IMR-90 (cell line): Measurements from ENCODE around the gene SCARF2.

ENCODE experiments used
- CEBPB ChIP-seq: IDR thresholded peaks from 2 replicates; pipeline ENCODE4 v1.6.1; 2012; ENCODE audit warnings: low read depth, low read length, improper control_type of control experiment
- CTCF ChIP-seq: conservative IDR thresholded peaks from 2 replicates; pipeline ENCODE4 v1.5.1; 2012; ENCODE audit warnings: mild to moderate bottlenecking, low read depth, low read length, improper control_type of control experiment
- FOS ChIP-seq: fragments of 150-350 bp; IDR thresholded peaks from 2 replicates; pipeline ENCODE4 v1.6.1; 2016; ENCODE audit warnings: low read depth, low read length
- MAZ ChIP-seq: IDR thresholded peaks from 2 replicates; pipeline ENCODE4 v1.6.1; 2012; ENCODE audit warnings: low read depth, mild to moderate bottlenecking, low read length, improper control_type of control experiment, moderate library complexity, borderline replicate concordance
- MXI1 ChIP-seq: IDR thresholded peaks from 2 replicates; pipeline ENCODE4 v1.6.1; 2012; ENCODE audit warnings: low read depth, mild to moderate bottlenecking, low read length, moderate library complexity, borderline replicate concordance
- POLR2A ChIP-seq: IDR thresholded peaks from 2 replicates; pipeline ENCODE4 v1.6.1; 2012; ENCODE audit warnings: mild to moderate bottlenecking, low read depth, low read length
- RAD21 ChIP-seq: IDR thresholded peaks from 2 replicates; pipeline ENCODE4 v1.6.1; 2012; ENCODE audit warnings: low read length, improper control_type of control experiment
- RCOR1 ChIP-seq: IDR thresholded peaks from 2 replicates; pipeline ENCODE4 v1.6.1; 2012; ENCODE audit warnings: mild to moderate bottlenecking, low read length, improper control_type of control experiment; ENCODE audit not compliant: insufficient replicate concordance

GRCh38 chr22:20395907-20396287 is 41.7 kb downstream of the SCARF2 start:
- no peak for TF ChIP-seq RCOR1
- no peak for TF ChIP-seq POLR2A
- TF ChIP-seq CEBPB, result no peak
- no peak for TF ChIP-seq CTCF
- no peak for TF ChIP-seq FOS
- no peak for TF ChIP-seq MAZ
- TF ChIP-seq MXI1, result no peak
- no peak for TF ChIP-seq RAD21
